ENCODE data around the gene SGTA. TPM values are rescaled to one million over a fixed set of nuclear protein-coding genes. Genes with fewer than 3 reads are reported as not detected.

Gene SGTA
- total and polyA plus RNA-seq, 5 donors from 2014 or later, result 28.2 to 35.7 (median 32.1) TPM

DNA sequence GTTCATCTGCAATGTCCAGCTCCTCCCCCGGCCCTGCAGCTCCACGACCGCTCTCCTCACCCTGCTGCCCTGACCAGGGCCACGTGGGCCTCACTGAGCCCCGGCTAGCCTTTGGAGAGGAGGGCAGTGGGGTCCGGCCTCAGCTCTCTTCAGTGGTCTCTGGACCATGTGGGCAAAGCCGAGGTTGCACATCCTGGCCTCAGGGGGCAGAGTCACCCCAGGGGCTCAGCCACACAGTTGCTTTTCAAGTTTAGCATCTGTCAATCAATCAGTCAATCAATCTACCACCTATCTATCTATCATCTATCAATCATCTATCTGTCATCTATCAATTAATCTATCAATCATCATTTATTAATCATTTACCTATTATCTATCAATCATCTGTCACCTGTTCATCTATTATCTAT is 58.9 kb downstream of the SGTA start:
- no peak for ATAC-seq (ENCODE audit: low read depth in 2 of 2)
- H3K36me3 Mint-ChIP-seq, result no peaks in the 10 kb centered on the region
- no peaks in the 10 kb centered on the region for H3K27me3 ChIP-seq (ENCODE audit: control insufficient read depth, insufficient read depth, low read length)

DNA sequence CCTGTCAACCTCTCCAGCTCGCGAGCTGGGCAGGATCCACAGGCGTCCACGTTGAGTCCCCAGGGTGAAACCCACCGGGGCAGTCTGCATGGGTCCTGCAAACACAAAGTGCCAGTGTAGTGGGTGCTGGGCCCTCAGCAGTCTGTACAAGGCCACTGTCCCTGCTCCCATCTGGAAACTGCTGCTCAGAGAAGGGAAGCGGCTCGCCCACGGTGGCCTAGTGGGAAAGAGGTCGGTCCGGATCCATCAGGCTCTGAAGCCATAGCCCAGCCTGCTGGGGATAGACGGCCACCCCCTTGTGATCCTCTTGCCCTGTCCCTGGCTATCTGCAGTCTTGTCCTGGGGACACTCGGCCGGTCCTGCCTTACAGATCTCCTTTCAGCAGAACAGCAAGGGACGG is 59.3 kb downstream of the SGTA start:
- Histone ChIP-seq H3K4me3 (ENCODE audit: low read depth, low read length) (no peak overlapping the region), H3K27me3 (ENCODE audit: control insufficient read depth, insufficient read depth, low read length) (no peaks in the 10 kb centered on the region), H3K27ac (ENCODE audit: insufficient read depth, low read length, poor library complexity, severe bottlenecking) (no peak overlapping the region), H3K9me3 (ENCODE audit: control insufficient read depth in 2 of 2, low read length in 2 of 2) (no peaks in the 10 kb centered on the region), H3K4me1 (ENCODE audit: control insufficient read depth, insufficient read depth, low read length, poor library complexity, severe bottlenecking) (peaks cover 5% of the 10 kb centered on the region), H3K36me3 (ENCODE audit: control insufficient read depth, insufficient read depth, low read length) (no peaks in the 10 kb centered on the region)
- peaks cover 44% of the 10 kb centered on the region for H3K27me3 Mint-ChIP-seq
- H3K4me3 Mint-ChIP-seq, result no peak overlapping the region
- no peak for ATAC-seq (ENCODE audit: low read depth in 2 of 2)
- no peak overlapping the region for H3K27ac Mint-ChIP-seq
- H3K36me3 Mint-ChIP-seq, result no peaks in the 10 kb centered on the region
- DNase-seq, result no peak
- H3K9me3 Mint-ChIP-seq, result no peaks in the 10 kb centered on the region
- peaks cover 0 to 10% (median 0%) of the 10 kb centered on the region in 4 donors for H3K4me1 Mint-ChIP-seq

More for the DNA sequence above, 58.9 kb downstream of the SGTA start:
- peak overlapping the region in 1 of 4 donors; percentile 3 for H3K4me3 Mint-ChIP-seq
- Histone ChIP-seq H3K4me3 (ENCODE audit: low read depth, low read length) (no peak overlapping the region), H3K4me1 (ENCODE audit: control insufficient read depth, insufficient read depth, low read length, poor library complexity, severe bottlenecking) (peaks cover 5% of the 10 kb centered on the region), H3K9me3 (ENCODE audit: control insufficient read depth in 2 of 2, low read length in 2 of 2) (no peaks in the 10 kb centered on the region), H3K36me3 (ENCODE audit: control insufficient read depth, insufficient read depth, low read length) (no peaks in the 10 kb centered on the region), H3K27ac (ENCODE audit: insufficient read depth, low read length, poor library complexity, severe bottlenecking) (no peak overlapping the region)
- H3K27ac Mint-ChIP-seq, result no peak overlapping the region
- DNase-seq, result no peak
- H3K27me3 Mint-ChIP-seq, result peaks cover 41% of the 10 kb centered on the region
- no peaks in the 10 kb centered on the region for H3K9me3 Mint-ChIP-seq
- H3K4me1 Mint-ChIP-seq, result peaks cover 0 to 10% (median 0%) of the 10 kb centered on the region in 4 donors

DNA sequence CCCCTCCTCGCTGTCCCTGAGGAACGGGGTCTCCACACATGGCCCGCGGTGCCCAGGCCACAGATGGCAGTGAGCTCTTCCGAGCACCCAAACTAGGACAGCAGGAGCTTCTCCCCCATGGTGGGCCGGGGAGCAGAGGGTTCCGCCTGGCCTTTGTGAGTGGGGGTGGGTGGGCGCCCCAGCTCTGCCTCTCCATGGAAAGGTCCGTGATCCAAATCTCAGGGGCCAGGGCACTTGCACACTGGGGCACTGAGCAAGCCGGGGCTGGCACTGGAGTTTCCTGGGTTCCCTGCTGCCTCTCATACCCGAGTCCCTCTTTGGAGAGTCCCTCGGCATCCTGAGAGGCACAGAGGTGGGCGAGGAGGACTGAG is 59.7 kb downstream of the SGTA start:
- DNase-seq, result no peak
- Histone ChIP-seq H3K27ac (ENCODE audit: insufficient read depth, low read length, poor library complexity, severe bottlenecking) (no peak overlapping the region), H3K4me1 (ENCODE audit: control insufficient read depth, insufficient read depth, low read length, poor library complexity, severe bottlenecking) (peaks cover 5% of the 10 kb centered on the region), H3K9me3 (ENCODE audit: control insufficient read depth in 2 of 2, low read length in 2 of 2) (no peaks in the 10 kb centered on the region), H3K4me3 (ENCODE audit: low read depth, low read length) (no peak overlapping the region), H3K27me3 (ENCODE audit: control insufficient read depth, insufficient read depth, low read length) (no peaks in the 10 kb centered on the region), H3K36me3 (ENCODE audit: control insufficient read depth, insufficient read depth, low read length) (no peaks in the 10 kb centered on the region)
- Mint-ChIP-seq H3K9me3 (no peaks in the 10 kb centered on the region), H3K27ac (no peak overlapping the region), H3K4me3 (no peak overlapping the region), H3K4me1 (peaks cover 0 to 10% (median 0%) of the 10 kb centered on the region in 4 donors), H3K27me3 (peaks cover 44% of the 10 kb centered on the region), H3K36me3 (no peaks in the 10 kb centered on the region)
- no peak for ATAC-seq (ENCODE audit: low read depth in 2 of 2)

DNA sequence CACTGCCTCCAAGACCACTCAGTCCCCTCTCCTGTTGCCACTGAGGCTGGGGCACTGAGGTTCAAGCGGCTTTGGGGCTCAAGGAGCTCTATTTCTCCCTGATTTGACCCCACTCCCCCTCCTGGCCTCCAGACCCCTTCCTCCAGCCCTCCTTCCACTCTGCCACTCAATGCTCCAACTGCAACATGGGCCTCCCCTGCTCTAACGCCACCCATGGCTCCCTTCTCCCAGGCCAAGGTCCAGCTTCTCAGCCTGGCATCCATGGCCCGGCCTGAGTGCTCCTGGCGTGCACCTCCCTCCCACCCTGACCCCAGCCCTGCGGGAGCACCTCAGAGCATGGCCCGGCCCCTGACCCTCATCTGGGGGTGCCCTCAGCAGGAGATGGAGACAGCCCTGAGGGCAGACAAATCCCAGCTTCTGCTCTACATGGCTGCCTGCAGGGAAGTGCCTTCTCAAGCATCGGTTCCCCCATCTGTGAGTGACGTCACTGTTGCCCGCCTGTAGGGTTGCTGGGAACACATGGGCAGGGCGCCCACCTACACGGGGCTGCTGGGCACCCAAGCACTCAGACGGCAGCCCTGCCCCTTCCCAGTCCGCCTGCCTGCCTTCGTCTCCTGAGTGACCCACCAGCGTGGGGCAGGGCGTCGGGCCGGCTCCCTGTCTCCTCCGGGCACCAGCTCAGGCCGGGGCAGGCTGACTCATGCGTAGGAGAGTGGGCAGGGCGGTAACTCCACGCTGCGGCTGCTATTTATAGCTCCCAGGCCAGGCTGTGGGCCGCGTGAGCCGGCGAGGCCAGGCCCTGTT is 60.3 kb downstream of the SGTA start:
- DNase-seq (no peak), ATAC-seq (ENCODE audit: low read depth in 2 of 2) (no peak)
- Histone ChIP-seq H3K27ac (ENCODE audit: insufficient read depth, low read length, poor library complexity, severe bottlenecking) (no peak overlapping the region), H3K27me3 (ENCODE audit: control insufficient read depth, insufficient read depth, low read length) (no peaks in the 10 kb centered on the region), H3K4me1 (ENCODE audit: control insufficient read depth, insufficient read depth, low read length, poor library complexity, severe bottlenecking) (peaks cover 5% of the 10 kb centered on the region), H3K4me3 (ENCODE audit: low read depth, low read length) (no peak overlapping the region), H3K9me3 (ENCODE audit: control insufficient read depth in 2 of 2, low read length in 2 of 2) (no peaks in the 10 kb centered on the region), H3K36me3 (ENCODE audit: control insufficient read depth, insufficient read depth, low read length) (no peaks in the 10 kb centered on the region)
- Mint-ChIP-seq H3K27me3 (peaks cover 44% of the 10 kb centered on the region), H3K27ac (no peak overlapping the region), H3K36me3 (no peaks in the 10 kb centered on the region), H3K4me1 (peaks cover 0 to 10% (median 0%) of the 10 kb centered on the region in 4 donors), H3K9me3 (no peaks in the 10 kb centered on the region), H3K4me3 (no peak overlapping the region)

DNA sequence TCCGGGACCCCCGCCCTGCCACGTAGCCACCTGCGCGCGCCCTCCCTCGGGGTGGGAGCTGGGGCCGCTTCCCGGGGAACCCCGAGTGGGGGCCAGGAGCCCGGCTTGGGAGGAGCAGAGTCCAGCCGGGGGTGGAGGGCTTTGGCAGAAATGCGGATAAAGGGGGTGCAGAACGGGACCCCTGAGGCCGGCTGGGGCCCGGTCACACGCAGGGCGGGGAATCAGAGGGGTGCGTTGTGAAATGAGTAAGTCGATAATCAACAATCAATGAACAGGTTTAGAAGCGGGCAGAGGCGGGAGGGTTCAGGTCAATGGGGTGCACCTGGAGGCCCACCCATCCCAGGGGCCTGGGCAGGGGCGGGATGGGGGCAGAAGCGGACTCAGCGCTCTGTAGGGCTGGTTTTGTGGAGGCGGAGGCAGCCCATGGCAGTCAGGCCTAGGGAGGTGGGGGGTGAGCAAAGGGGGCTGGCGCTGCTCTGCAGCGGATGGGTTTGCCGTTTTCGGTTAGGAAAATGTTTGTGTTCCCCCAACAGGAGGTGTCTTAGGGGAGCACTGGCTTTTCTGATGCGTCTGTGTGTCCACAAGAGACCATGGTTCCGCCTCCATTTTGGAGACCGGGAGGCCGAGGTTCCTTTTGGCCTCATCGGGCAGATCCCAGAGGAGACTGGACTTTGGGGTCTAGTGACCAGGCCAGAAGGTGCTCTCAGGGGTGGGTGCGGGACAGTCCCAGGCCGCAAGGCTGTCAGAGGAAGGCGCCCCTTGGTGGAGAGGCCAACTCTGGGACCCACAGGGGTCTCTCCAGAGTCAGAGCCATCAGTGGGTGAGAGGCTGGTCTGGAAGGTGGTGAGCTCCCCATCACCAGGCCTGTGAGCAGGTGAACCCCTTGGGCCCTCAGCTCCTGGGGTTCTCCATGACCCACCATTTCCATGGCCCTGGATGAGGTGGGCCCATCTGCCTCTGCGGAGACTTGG is 61.2 kb downstream of the SGTA start:
- Mint-ChIP-seq H3K27me3 (peaks cover 44% of the 10 kb centered on the region), H3K4me1 (peaks cover 0 to 10% (median 0%) of the 10 kb centered on the region in 4 donors)
- no peak for ATAC-seq (ENCODE audit: low read depth in 2 of 2)

DNA sequence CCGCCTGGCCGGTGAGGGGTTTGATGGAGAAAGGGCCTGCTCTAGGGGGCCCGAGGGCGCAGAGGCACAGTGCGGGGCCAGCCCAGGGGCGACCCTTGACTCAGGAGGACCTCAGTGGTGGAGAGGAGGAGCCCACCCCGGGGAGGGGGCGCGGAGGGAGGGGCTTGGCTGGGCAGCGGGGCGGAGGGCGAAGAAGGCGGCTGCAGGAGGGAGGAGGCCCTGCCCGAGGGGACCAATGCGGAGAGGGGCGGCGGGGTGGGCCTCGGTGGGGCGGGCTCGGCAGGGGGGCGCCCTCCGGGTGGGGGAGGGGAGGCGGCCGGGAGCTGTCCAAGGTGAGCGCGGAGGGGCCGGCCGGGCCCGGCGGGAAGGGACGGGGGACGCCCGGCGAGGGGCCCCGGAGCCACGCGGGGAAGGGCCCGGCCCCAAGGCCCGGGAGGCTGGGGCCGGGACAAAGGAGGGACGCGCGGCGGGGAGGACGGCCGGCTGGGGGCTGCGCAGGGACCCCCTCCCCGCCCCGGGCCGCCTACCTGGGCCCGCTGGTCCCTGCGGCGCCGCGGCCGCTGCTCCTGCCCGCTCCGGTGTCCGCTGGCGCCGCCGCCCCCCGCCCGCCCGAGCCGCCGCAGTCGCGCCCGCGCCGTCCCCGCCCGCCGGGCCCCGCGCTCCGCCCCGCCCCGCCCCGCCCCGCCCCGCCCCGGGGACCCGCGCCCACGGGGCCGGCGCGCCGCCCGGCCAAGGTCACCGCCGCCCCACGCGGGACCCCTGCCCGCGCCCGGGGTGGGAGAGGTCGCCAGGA is 62.1 kb downstream of the SGTA start, which contains the start of gene DIRAS1:
TSS of gene DIRAS1 (minus strand) at position 596 of the 793 bp plus-strand sequence. CDS start 3,566 bp downstream, outside the sequence.
- peaks cover 0 to 10% (median 0%) of the 10 kb centered on the region in 4 donors for H3K4me1 Mint-ChIP-seq

More for the DNA sequence above, 61.2 kb downstream of the SGTA start:
- Mint-ChIP-seq H3K27ac (no peak overlapping the region), H3K36me3 (no peaks in the 10 kb centered on the region), H3K4me3 (peak overlapping the region in 1 of 4 donors; percentile 59), H3K9me3 (no peaks in the 10 kb centered on the region)
- Histone ChIP-seq H3K27me3 (ENCODE audit: control insufficient read depth, insufficient read depth, low read length) (no peaks in the 10 kb centered on the region), H3K36me3 (ENCODE audit: control insufficient read depth, insufficient read depth, low read length) (no peaks in the 10 kb centered on the region), H3K9me3 (ENCODE audit: control insufficient read depth in 2 of 2, low read length in 2 of 2) (no peaks in the 10 kb centered on the region), H3K4me3 (ENCODE audit: low read depth, low read length) (no peak overlapping the region), H3K4me1 (ENCODE audit: control insufficient read depth, insufficient read depth, low read length, poor library complexity, severe bottlenecking) (peaks cover 5% of the 10 kb centered on the region), H3K27ac (ENCODE audit: insufficient read depth, low read length, poor library complexity, severe bottlenecking) (no peak overlapping the region)
- DNase-seq, result no peak

More for the DNA sequence above, 62.1 kb downstream of the SGTA start, which contains the start of gene DIRAS1:
- Mint-ChIP-seq H3K36me3 (no peaks in the 10 kb centered on the region), H3K27ac (no peak within 1 kb of the TSS), H3K27me3 (peaks cover 39% of the 10 kb centered on the region), H3K4me3 (peak within 1 kb of the TSS in 1 of 4 donors; percentile 59), H3K9me3 (peaks cover 0 to under 1% (median 0%) of the 10 kb centered on the region in 7 donors)
- ATAC-seq (ENCODE audit: low read depth in 2 of 2), result no peak
- H3K27me3 ChIP-seq (ENCODE audit: control insufficient read depth, insufficient read depth, low read length), result no peaks in the 10 kb centered on the region
- H3K9me3 ChIP-seq (ENCODE audit: control insufficient read depth in 2 of 2, low read length in 2 of 2), result no peaks in the 10 kb centered on the region
- DNase-seq, result no peak
- no peak within 1 kb of the TSS for H3K27ac ChIP-seq (ENCODE audit: insufficient read depth, low read length, poor library complexity, severe bottlenecking)
- no peak within 1 kb of the TSS for H3K4me3 ChIP-seq (ENCODE audit: low read depth, low read length)
- peaks cover 5% of the 10 kb centered on the region for H3K4me1 ChIP-seq (ENCODE audit: control insufficient read depth, insufficient read depth, low read length, poor library complexity, severe bottlenecking)
- no peaks in the 10 kb centered on the region for H3K36me3 ChIP-seq (ENCODE audit: control insufficient read depth, insufficient read depth, low read length)
